Measurements from ENCODE around the gene CD37. TPM values are rescaled to one million over a fixed set of nuclear protein-coding genes. Genes with fewer than 3 reads are reported as not detected.

Gene CD37
- total and polyA plus RNA-seq, 2 experiments from 2014 or later = 106 TPM; not detected in 1

- H4K20me1 ChIP-seq (replicated peaks; ENCODE audit: insufficient read depth) = no peaks in the 10 kb centered on the region
- no peaks in the 10 kb centered on the region for H3K9me2 ChIP-seq (ENCODE audit: insufficient read depth)
- ATAC-seq = no peak
- no peak overlapping the region for H3K4me3 ChIP-seq
- no peaks in the 10 kb centered on the region for H3K27me3 ChIP-seq (ENCODE audit: insufficient read depth)
- no peaks in the 10 kb centered on the region for H3K36me3 ChIP-seq (ENCODE audit: insufficient read depth)
- H2AFZ ChIP-seq = no peak overlapping the region; the same call in 1 of the 2 replicates
- H3K79me2 ChIP-seq (replicated peaks; ENCODE audit: insufficient read depth) = no peaks in the 10 kb centered on the region
- H3K9me3 Mint-ChIP-seq = peaks cover 12% of the 10 kb centered on the region
- no peaks in the 10 kb centered on the region for H3K4me1 ChIP-seq (ENCODE audit: insufficient read depth)
- H3F3A ChIP-seq (replicated peaks; ENCODE audit: low read depth) = no peaks in the 10 kb centered on the region
- TF ChIP-seq REST (IDR thresholded peaks at IDR 0.05; ENCODE audit: unreplicated experiment) (no peak), EZH2phosphoT487 (IDR thresholded peaks at IDR 0.05; ENCODE audit: unreplicated experiment) (no peak), JUNB (IDR thresholded peaks at IDR 0.05; ENCODE audit: unreplicated experiment) (no peak), EZH2 (IDR thresholded peaks at IDR 0.05; ENCODE audit: low read depth, unreplicated experiment) (no peak), NANOG (IDR thresholded peaks at IDR 0.05; ENCODE audit: borderline replicate concordance) (no peak), ZNF331 (CRISPR knock-in tag; IDR thresholded peaks at IDR 0.05; ENCODE audit: low read depth) (no peak), ZNF114 (CRISPR knock-in tag; IDR thresholded peaks at IDR 0.05) (no peak), ZNF462 (CRISPR knock-in tag; IDR thresholded peaks at IDR 0.05) (no peak), ETS1 (IDR thresholded peaks at IDR 0.05) (no peak), POLR2AphosphoS5 (IDR thresholded peaks at IDR 0.05; ENCODE audit: low read depth) (no peak), CREB1 (CRISPR knock-in tag; IDR thresholded peaks at IDR 0.05; ENCODE audit: low read depth) (no peak), STAT1 (IDR thresholded peaks at IDR 0.05; ENCODE audit: unreplicated experiment) (no peak), CTCF (conservative IDR thresholded peaks at IDR 0.05; ENCODE audit: low read depth in 2 of 2) (no peak)
- no peak overlapping the region for H3K4me2 ChIP-seq
- DNase-seq (ENCODE audit: low spot score) = no peak
- H3K27me3 Mint-ChIP-seq (ENCODE audit: insufficient read depth, low read depth, poor library complexity) = peaks cover 5% of the 10 kb centered on the region
- H3K4me3 Mint-ChIP-seq = no peak overlapping the region
- no peaks in the 10 kb centered on the region for H3K4me1 Mint-ChIP-seq
- H3K27ac Mint-ChIP-seq = no peak overlapping the region
- H3K36me3 Mint-ChIP-seq (ENCODE audit: low read depth) = peaks cover 10% of the 10 kb centered on the region; the same call in 2 of the 3 replicates
- H3K27ac ChIP-seq (ENCODE audit: low read depth) = no peak overlapping the region
Observed at GRCh38 chr19:49374665-49375434, 39.6 kb downstream of the CD37 start.

All from GM23338 (cell line).